NCI-H2227 (cell line): ENCODE measurements around the gene MAP1LC3B.

Source experiments
- DNase-seq: peaks from one replicate; lab custom pipeline; 2025; ENCODE audit not compliant: unreplicated experiment; lab: John Stamatoyannopoulos, UW

MAP1LC3B gene

DNA sequence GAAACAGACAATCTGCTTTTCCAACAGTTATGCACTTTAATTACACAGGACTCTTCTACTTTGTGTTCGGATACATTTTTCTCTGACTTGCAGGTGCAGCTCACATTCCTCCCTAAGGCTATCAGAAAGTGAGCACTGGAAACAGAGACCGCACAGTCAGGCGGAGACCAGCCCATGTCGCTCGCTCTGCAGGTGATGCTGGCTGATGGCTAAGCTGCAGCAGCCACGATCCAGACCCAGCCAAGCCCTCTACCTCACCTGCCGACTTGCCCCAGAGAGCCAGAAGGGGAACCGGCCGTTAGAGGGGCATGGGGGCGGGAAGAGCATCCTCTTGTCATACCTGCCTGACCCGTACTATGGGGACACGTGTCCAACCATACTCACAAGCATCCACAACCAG is 33.8 kb downstream of the MAP1LC3B start:
- DNase-seq = no peak

DNA sequence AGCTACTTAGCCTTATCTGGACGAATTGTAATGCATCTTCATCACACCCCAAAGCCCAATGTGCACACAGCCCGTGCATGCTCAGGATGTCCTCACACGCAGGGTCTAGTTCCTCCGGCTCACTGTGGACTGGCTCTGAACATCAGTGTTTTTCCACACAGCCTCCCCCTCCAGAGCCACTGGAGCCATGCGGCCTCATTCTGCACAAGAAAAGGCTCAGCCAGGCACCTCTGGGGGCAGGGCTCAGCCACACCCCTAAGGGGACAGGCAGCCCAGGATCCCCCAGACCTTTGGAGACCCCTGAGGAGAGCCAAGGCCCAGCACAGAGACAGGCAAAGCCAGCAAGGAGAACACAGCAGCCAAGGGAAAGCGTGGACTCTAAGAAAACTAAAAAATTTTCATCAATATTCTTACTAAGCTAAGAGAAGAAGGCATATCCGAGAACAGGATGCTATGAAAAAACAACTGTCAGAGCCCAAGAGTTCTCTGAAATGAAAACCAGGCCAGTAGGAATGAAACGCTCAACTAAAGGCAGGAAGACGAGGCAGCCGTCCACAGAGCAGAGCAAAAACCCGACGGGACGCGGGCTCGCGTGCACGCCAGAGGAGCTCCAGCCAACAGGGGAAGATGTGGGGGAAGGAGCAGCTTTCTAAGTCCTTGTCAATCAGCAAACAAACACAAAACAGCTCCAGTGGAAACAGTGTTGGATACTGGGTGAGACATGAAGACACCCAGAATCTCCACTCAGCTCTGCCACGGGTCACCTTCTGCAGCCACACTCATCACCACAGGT is 34.5 kb downstream of the MAP1LC3B start:
- DNase-seq = no peak

DNA sequence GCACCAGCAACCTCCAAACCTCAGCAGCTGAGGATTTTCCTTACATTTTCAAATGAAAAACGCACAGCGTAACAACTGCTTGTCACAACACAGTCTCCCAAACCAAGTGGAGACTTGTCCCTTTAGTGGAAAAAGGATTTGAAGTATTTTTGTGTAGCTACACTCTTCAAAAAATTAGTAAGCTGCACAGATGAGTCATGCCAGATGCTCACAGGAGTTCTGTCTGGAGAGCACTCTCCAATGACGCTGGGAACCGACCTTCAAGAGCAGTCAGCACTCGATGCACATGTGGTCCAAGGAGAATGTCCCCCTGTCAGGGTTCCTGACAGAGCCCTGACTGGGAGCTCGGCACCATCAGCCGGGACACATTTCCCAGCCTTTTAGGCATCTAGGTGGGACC is 39.8 kb downstream of the MAP1LC3B start:
- DNase-seq = no peak

DNA sequence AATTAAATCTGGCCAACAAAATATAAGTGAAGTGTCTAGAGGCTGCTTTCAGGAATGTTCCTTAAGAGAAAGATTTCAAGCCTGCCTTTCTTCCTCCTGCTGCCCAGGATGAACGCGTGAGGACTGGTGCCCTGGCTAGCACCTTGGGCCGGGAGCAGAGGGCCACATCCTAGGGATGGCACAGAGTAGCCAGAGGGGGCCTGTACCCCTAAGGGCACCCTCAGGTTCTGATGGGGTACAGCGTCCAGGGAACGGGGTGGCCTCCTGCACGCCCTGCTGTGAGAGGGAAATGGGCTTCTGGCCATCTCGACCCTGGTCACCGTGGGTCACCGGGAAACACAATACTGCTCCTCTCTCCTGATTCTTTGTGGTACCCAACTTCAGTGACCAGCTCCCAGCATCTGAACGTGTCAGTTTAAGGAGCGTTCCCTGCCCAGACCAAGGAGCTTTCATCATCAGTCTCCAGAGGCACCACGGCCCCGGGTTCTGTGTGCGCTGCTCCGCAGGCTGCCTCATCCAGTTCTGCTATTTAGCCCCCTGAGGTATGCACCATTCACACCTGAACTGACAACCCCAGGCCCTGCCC is 40.3 kb downstream of the MAP1LC3B start:
- no peak for DNase-seq

DNA sequence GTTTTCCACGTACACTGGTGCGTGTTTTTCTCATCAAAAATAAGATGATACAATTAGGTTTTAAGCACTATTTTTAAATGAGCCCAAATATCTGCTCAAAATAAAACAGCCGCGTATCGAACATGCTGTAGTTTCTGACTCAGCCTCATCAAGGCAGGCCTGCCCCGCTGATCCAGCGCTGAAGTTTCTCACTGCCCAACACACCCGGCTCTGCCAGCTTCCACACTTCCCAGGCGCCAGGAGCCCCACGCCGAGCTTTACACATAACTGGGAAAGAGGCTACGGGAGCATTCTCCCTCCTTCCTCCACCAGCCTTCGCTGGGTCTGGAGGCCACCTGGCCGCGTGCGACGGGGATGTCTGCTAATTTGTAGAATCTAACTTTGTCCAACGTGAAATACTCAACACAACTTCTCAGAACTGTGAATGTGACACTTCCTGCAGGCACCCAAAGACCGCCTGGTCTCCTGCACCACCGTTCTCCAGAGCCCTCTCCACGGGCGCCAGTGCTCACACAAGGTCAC is 42.1 kb downstream of the MAP1LC3B start:
- DNase-seq = no peak

DNA sequence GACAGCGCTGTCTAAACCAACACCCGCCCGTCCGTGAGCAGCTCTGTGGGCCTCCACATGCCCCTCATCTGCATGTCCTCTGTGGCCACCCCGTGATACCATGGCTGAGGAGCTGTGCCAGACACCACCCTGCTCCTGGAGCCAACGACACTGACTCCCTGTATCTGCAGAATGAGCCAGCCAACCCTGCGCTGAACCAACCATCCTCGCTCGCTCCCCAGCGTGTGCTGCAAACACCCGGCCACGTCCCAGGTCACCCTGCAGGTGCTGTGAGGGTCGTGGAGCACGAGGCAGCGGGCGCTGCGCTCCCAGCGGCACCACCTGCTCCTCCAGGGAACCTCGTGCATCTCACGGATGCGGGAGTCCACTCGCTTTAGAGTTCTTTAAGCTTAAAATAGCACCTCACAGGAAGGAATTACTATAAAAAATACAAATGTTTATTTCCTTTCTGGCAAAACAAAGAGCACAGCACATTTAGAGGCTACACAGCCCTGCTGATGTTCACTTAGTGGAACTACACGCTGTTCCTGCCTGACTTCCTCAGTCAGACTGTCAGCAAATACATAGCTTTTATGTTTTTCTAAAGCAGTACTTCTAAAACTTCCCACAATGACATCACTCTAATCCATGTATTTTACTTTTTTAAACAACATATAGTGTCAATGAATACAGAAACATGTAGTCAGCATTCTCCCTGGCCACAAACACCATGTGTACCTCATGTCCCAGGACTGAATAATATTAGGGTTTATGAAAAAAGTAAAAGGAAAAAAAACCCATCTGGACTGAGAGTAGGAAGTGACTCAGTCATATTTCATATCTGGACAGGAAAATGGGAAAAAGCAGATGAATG is 43.5 kb downstream of the MAP1LC3B start:
- DNase-seq = no peak

DNA sequence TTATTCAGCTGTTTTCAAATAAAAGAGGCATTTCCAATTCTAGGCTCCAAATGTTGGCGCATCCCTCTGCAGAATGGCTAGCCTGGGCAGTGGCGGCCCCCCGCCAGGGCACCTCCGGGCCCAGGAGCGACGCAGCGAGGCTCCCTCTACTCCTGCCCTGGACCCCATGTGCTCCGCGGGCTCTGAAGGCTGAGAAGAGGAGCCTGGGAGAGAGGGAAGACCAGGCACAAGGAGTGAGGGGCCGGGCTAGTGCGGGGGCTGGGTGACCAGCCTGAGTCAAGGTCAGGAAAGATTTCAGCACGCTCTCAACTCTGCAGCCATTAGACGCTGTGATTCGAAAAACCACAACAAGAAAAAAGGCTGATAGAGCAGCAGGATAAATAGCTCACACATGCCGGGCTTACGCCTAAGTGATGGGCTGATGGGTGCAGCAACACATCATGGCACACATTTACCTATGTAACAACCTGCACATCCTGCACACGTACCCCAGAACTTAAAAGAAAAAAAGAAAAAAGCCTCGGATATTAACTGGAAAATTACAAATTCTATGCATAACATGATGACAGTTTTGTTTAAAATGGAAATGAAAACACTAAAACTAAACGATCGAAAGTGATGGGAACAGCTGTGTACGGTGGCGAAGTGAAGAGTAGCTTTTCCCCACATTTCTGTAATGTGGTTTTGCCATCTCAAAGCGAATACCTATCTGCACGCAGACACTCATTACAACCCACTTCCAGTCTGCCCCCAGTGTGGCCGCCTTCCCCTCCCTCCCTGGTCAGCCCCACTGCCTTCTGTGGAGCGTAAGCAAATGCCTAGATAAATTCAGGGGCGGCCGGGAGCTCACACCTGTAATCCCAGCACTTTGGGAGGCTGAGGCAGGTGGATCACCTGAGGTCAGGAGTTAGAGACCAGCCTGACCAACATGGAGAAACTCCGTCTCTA is 44.4 kb downstream of the MAP1LC3B start:
- DNase-seq = no peak

DNA sequence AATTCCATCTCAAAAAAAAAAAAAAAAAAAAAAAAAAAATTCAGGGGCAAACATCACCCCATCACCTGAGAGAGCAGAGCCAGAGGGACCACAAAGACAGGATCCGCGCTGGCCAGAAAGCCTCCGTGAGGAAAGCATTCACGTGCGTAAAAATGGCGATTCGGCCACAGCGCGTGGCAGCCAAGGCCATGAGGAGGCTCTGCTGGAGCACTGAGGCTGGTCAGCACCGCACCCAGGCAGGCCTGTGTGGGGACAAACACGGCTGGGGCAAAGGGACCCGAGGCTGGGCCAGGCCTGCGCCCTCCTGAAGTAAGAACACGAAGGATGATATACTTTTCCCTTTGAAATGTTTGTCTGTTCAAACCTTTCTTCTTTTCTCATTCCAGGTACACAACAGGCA is 45.2 kb downstream of the MAP1LC3B start:
- no peak for DNase-seq

DNA sequence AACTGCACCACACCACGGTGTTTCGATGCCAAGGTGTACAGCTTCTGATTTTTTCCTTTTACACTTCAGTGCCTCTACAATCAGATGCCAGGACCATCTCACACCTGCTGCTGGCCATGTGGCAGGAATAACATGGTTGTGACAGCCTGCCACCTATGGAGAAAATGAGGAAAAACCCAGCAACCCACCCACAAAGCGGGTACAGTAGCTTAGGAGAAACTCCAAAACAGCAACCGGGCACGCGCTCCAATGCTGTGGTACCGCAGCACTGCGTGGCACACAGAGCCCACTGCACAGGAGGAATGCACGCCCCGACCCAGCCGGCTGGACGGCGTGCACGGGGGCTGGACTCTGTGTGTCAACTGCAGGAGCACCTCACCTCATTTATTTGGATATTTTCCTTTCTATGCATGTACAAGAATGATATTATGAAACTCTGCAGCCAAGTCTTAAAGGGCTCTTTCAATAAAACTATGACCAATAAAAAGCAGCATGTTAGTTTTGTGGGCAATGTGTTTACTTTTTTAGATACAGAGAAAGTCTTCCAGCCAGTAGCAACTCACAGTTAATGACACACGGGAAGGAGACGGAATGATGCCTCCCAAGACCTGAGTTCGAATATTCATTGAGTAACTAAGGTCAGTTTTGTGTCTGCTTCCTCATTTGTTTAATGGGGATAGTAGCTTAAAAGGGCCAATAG is 45.9 kb downstream of the MAP1LC3B start:
- no peak for DNase-seq

DNA sequence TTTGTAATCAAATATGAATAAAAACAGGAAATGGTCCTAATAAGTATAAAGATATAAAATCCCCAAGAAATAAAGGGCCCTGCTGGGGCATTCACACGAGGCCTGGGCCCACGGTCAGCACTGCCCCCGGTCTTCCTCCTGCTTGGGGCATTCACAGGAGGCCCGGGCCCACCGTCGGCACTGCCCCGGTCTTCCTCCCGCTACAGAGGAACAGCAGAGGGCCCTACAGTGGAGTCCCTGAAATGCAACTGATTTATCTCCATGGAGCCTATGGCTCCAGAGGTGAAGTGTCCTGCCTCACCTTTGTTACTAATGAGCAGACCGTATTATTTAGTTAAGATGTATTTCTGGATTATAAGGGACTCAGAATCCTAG is 46.5 kb downstream of the MAP1LC3B start:
- DNase-seq = no peak

DNA sequence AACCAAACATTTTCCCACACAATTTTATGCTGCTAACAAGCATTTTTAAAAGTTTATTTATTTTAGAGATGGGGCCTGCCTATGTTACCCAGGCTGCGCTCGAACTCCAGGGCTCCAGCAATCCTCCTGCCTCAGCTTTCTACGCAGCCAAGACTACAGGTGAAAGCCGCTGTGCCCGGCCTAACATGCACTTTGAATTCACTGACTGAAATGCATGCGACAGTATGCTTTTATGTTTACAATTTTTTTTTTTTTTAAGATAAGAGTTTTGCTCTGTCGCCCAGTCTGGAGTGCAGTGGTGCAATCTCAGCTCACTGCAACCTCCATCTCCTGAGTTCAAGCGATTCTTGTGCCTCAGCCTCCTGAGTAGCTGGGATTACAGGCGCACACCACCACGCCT is 47.8 kb downstream of the MAP1LC3B start:
- no peak for DNase-seq

DNA sequence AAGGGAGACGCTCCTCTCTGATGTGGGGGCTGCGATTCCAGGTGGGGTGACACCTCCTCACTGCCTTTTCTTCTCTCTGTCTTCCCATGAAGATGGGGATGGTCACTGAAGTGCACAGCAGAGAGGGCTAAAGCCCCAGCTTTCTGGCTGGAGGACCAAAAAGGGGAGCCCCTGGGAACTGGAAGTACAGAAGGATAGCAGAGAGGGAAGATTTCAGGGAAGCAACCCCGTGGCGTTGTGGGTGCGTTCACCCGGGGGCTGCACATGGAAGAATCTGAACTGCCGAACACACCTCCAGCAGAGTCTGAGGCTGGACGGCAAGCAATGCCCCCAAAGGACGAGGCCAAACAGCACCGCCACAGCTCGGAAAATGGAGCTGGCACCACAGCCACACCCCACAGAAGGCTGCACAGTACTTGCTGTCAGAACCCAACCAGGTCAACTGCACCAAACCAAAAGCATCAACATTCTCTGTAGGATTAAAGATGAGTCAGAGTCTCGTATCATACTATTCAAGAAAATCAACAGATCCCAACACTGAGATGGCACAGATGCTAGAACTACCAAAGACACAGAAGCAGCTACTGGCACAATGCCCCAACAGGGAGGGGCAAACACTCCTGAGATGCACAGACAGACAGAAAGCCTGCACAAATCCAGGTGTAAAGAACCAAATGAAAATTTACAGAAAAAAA is 49.9 kb downstream of the MAP1LC3B start:
- DNase-seq = no peak

DNA sequence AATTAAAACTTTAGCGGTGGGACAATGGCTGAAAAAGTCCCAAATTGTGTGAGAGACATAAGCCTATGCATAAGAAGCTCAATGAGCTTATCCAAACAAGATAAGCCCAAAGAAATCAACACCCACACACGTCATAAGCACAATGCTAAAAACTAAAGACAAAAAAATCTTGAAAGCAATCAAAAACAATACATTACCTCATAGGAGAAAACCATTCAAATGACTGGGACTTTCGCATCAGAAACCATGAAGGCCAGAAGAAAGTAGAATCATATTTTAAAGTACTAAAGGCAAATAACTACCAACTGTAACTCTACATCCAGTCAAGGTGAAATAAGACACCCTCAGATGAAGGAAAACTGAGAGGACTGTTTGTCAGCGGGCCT is 50.4 kb downstream of the MAP1LC3B start:
- DNase-seq = no peak

DNA sequence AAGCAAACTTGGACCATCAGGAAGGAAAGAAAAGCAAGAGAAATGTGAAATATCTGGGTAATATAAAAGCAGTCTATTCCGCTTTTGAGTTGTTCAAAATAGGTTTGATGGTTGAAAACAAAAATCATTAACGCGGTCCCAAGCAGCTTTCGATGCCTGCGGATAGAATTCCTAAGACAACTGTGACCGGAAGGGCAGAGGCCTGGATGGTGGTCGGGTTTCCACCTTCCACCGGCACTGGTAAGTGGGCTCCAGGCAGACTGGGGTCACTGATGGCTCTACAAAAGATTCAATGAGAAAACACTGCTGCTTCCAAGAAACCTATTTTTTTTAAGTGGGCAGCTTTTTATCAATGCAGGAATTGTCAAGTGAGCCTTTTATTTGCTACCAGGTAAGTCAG is 50.9 kb downstream of the MAP1LC3B start:
- no peak for DNase-seq

DNA sequence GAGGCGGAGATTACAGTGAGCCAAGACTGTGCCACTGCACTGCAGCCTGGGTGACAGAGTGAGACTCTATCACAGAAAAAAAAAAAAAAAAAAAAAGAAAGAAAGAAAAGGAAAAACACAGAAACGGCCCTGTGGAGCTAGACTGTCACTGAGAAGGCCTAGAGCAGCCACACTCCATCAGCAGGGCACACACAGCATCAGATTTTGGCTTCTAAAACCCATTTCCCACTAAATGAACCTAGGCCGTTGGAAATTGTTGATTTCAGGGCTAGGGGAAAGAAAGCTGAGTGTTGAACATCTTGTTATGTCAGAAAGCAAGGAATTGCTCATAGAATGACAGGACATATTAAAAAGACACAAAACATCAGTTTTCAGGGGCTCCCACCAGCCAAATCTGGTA is 51.8 kb downstream of the MAP1LC3B start:
- no peak for DNase-seq

DNA sequence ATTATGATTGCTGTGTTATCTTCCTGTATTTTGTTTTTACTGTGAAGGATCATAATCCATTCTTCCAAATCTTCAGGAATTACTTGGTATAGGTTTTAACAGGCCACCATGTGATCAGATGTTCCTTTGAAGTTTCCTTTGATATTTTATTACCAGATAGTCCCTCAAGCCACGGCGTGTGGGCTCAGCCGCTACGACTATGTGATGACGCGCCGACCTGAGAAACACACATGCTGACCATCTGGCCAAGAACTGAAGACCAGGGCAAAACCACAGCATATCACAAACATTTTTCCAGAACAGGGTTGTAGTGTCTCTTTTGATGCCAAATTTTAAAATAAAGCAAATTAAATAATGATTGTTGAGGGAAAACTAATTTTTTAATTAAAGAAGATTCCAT is 53.4 kb downstream of the MAP1LC3B start:
- no peak for DNase-seq

DNA sequence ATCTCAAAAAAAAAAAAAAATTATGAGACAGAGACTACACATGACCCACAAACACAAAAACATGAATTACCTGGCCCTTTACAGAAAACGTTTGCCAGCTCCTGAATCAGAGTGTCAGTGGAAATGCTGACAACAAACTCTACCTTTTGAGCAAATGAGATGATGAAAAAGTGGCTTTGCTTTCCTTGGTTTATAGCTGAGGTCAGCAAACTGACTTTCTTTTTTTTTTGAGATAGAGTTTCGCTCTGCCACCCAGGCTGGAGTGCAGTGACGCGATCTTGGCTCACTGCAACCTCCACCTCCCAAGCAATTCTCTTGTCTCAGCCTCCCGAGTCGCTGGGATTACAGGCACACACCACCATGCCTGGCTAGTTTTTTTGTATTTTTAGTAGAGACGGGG is 54.3 kb downstream of the MAP1LC3B start:
- DNase-seq = no peak

DNA sequence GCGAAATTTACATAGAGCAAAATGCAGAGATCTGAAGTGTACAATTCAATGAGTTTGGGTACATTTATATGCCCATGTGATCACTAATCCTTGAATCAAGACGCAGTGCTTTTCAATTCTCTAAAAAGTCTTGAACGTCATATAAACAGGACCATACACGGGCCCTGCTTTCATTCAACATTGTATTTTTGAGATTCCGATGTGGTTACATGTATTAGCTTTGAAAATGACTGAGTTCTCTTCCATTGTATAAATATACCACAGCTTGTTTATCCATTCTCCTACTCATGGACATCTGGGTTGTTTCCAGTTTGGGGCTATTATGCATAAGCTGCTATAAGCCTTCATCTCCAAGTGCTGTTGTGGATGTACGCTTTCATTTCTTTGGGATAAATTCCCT is 55.2 kb downstream of the MAP1LC3B start:
- no peak for DNase-seq

DNA sequence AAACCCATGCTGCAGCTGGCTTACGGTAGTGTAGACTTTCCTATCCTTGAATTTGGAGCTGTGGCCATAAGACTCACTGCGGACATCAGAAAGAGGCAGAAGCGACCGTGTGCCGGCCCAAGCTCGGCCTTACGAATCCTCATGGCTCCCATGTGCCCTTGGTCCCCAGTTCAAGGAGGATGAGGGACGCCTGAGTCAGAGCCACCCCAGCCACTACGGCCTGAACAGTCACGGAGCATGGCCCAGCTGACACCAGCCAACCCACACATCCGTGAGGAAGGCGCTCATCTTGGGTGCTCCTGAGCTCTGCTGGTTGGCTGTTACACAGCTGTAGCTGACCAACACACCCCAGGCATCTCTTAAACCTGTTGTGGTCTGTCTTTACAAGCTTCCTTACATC is 56.7 kb downstream of the MAP1LC3B start:
- no peak for DNase-seq
